ENCODE results near the gene SCN4A.
"Not testable (repeated sequence)": the region's sequence is repeated elsewhere in the genome, so short reads cannot be mapped to it uniquely, and the experiment has no call there.

The SCN4A gene

DNA sequence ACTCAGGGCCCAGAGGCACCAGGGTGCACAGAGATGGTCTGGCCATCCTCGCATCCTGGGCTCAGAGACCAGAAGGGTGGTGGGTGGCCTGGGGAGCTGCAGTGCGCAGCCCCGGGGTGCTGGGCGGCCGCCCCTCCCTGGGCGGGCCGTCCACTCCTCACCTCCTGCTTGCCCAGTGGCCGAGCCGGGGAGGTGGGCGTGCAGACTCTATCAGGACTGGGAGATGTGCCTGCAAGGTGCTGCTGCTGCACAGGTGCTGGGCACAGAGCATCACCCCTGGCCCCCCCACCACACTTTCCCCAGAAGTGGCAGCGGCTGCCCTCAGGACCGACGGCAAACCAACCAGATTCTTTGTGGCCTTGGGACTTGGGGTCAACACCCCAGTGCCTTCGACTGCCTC lies at the start of gene SCN4A:
SCN4A (minus strand) TSS at position 123 of the 400 bp plus-strand sequence; CDS start at position 46, 77 bp downstream.
- no peak for DNase-seq

DNA sequence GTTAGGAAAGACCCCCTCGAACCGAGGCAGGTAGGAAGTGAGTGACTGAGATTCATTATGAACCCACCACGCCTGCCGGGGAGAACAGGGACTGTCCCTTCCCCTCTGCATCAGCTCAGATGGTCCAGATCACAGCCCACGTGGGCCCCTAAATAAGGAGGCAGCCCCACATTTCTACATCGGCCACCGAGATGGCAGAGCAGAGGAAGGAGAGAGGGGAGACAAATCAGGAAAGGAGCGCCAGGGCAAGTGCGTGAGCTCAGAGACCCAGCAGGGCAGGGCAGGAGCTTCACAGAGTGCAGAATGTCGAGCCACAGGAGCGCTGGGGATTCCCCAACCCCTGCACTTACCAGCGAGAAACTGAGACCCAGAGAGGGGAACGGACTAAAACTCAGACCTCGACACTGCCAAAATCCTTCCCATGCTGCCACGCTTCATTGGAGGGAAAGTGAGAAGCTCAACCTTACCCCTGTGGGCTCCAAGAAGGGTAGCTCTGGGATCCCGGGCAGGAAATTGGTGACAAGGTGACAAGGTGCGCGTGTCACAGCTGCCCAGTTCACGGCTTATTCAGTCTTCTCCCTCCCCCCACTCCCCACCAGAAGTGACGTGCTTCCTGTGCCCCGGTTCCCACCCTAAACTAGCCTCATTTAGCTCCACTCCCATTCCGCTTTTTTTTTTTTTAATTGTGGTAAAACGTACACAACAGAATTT lies 47.5 kb upstream of the SCN4A start, which contains the start of gene ICAM2:
ICAM2 (minus strand) TSS at position 578 of the 711 bp plus-strand sequence. CDS start 13,942 bp downstream, outside the sequence.
- peak; percentile 96 for DNase-seq

GRCh38 chr17:64019551-64019961 lies 46.8 kb upstream of the SCN4A start:
- DNase-seq, result not testable (repeated sequence)

DNA sequence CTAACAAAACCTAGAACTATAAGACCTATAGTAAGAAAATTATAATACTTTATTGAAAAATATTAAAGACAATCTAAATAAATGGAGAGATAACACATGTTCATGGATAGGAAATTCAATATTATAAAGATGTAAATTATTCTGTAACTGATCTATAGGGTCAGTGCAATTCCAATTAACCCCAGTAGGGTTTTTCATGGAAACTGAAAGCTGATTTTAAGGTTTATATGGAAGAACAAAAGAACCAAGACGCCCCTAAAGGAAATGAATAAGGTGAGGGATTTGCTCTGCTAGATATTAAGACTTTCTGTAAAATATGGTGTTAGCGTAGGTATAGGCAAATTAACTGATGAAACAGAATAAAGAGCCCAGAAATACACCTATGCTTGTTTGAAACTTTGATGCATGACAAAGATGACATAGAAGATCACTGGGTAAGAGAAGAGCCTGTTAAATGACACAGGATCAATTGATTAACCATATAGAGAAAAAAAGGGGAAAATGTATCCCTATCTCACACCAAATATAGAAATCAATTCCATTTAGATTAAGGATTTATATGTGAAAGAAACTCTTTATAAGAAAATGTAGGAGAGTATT lies 44.8 kb upstream of the SCN4A start:
- DNase-seq, result no peak

DNA sequence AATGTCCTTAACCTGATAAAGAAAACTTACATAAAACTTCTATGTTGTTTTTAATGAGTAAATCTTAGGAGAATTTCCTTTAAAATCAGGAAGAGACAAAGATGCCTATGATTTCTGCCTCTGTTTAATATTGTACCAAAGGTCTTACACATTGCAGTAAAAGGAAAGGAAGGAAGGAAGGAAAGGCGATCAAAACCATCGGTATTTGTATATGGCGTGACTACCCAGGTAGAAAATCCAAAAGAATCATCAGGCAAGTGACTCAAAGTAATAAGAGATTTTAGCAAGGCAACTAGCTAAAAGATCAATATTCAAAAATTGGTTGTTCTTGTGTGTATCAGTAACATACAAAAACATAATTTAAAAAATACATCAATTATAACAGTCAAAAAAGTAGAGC lies 44.3 kb upstream of the SCN4A start:
- DNase-seq, result no peak

DNA sequence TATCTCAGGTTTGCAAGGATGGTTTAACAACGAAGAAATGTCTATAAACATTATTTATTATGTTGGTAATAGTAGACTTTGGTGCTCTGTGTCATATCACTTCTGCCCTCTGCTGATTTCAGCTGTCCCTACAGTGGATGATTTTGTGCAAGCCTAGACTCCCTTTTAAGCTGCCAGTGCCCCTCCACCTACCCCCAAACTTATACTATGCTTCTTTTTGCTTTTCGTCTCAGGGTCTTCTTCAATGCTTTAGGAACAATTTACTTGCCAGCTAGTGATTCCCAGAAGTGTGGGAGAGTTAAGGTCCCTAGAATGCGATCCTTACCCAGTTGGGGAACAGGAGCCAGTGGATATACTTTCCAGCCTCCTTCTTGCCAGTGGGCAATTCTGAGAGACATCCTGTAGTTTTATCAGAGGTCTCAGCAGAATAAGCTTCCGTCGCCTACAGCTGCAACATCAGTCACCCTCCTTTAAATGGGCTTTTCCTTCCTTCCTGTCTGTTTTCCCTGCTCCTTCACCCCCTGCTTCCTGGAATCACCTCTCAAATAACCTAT lies 43.6 kb upstream of the SCN4A start:
- DNase-seq, result no peak

DNA sequence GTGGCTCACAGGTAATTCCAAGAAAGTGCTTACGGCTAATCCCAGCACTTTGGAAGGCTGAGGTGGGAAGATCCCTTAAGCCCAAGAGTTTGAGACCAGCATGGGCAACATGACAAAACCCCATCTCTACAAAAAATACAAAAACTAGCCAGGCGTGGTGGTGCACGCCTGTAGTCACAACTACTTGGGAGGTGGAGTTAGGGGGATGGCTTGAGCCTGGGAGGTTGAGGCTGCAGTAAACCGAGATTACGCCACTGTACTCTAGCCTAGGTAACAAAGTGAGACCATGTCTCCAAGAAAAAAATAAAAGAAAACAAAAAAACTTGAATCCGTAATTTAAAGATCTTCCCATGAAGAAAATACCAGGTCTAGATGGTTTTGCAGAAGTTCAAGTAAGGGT lies 42.7 kb upstream of the SCN4A start:
- DNase-seq, result no peak

DNA sequence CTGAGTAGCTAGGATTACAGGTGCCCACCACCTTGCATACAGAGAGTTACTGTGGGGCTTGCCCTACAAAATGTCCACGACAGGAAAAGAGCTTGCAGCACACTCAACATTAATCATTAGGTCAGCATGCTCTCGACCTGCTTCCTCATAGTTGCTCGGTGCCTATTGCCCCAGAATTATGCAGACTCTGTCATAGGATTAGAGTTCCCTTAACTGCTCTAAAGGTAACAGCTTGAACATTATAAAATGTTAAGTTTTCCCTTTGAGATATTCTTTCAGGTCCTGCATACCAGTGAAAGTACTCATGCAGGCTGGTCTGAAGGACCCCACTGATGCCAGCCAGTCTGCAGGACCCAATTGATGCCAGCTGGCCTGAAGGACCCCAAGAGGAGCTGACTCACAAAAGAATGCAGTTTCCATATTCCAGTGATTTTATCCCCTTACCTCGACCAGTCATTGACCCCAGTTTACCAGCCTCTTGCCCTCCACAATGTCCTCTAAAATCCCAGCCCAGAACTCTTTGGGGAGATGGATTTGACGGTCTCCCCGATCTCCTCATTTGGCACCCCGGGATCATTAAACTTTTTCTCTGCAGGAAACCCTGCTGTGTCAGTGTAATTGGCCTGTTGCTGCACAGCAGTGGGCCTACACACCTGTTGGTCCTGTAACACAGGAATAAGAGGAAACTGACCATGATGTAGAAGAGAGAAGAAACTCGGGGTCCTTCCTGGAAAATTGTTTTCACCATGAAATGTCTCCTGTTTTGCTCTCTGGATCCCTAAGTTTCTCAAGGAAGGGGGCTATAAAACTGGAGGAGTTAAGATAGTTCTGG lies 37.1 kb upstream of the SCN4A start:
- no peak for DNase-seq

DNA sequence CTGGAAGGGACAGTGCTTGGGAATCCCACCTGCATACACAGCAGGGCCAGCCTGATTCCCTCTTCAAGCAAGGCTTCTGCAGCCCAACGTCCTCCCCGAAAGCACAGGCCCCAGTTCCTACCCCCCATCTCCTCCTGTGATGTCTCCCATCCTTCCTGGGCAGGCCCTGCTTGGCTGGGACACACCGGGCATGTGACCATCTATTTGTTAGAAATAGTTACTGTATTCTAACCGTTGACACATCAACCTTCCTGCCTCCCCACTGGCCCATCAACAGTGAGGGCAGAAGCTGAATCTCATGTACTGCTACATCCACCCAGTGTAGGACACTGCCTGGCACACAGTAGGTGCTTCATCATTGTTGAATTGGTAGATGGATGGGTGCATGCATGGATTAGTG lies 36.1 kb upstream of the SCN4A start:
- peak; percentile 47 for DNase-seq

- no peak for DNase-seq
Observed at GRCh38 chr17:64008346-64008745, 35.6 kb upstream of the SCN4A start.

DNA sequence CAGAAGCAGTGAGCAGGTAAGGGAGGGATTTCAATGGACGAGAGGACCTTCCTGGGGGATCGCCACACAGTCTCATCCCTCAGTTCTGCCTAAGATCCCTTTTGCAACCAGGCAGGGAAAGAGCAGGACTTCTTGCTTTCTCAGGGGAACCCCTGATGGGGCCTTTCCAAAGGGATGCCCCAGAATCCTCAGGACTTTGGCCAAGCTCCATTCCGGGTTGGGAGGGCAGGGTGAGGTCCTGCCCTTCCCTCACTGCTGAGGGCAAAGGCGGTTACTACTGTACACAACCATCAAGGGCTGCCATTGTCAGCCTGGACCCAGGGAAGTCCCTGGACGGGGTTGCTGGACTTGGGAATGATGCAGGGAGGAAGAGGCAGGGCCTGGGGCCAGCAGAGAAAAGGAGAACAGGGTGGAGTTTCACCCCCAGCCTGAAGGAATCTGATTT lies 35.1 kb upstream of the SCN4A start:
- no peak for DNase-seq

- not testable (repeated sequence) for DNase-seq
Observed at GRCh38 chr17:64007089-64007837, 34.5 kb upstream of the SCN4A start.

DNA sequence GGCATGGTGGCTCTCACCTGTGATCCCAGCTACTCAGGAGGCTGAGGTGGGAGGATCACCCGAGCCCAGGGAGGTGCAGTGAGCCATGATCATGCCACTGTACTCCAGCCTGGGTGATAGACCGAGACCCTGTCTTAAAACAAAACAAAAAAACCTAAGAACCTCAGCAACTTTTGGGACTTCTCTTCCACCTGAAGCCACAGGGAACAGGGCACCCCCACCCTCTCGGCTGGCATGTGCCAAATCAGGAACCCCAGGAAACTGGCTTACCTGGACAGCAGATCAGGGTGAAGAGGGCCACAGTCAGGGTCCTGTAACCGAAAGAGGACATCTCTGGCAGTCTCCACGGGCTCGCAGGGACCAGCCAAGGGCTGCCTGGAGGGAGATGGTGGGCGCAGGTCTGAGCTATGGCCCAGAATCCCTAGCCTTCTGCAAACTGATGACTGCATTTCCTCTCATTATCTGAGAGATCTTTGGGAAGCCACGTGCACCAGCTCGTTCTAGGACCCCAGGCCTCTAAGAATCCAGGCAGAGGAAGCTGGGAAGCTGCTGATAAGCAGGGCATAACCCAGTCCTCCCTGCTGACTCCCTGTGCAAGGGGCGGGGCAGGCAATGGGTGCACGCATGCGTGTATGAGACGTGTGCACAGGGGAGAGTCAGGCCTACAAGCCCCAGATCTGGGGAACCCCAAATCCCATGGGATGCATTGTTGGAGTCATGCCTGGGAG lies 33.8 kb upstream of the SCN4A start:
- DNase-seq, result peak; percentile 60

GRCh38 chr17:64005734-64006167 lies 33.0 kb upstream of the SCN4A start:
- DNase-seq, result peak; percentile 28

- DNase-seq, result peak; percentile 57
Observed at GRCh38 chr17:64004903-64005733, 32.4 kb upstream of the SCN4A start.

DNA sequence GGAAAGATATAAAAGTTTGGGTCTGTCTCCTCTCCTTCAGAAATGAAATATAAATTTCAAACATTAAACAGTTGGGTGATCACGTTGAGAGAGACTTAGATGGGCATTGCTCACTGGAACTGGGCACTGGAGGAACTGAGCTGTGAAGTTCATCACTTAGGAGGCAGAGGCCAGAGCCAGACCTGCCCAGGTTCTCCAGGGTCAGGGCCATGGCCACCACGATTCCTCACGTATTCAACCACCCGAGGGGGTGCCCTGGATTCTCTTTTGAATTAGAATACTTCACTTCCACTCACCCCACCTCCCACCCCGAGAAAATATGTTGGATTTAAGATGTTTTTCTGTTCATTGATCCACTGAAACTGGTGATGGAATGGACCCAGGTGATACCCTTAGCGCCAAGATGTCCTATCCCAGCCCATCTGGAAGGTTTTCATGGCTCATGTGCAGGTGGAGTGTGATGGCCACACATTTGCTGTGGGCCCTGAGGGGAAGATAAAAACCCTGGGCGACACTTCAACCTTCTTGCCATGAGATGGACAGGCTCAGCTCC lies 31.6 kb upstream of the SCN4A start:
- DNase-seq, result peak; percentile 54

GRCh38 chr17:64003526-64004121 lies 30.9 kb upstream of the SCN4A start:
- DNase-seq, result peak; percentile 59

GRCh38 chr17:64002658-64003525 lies 30.2 kb upstream of the SCN4A start:
- DNase-seq, result peak; percentile 59
